SK-N-SH (cell line): ENCODE results near the gene C6orf15. TPM values are rescaled to one million over a fixed set of nuclear protein-coding genes. Genes with fewer than 3 reads are reported as not detected.
A peak's percentile ranks its signal among the peaks of the same experiment; 100 is the strongest.

Source experiments
- CTCF ChIA-PET: fragments of 300-600, 350-600 bp; formaldehyde crosslinking; extraction: SDS; loops from one replicate; lab custom pipeline; 2021; lab: Yijun Ruan, JAX
- POLR2A ChIA-PET: fragments of 350-600 bp; sonication (Branson Sonifier 250); formaldehyde crosslinking; extraction: SDS; loops from one replicate; lab custom pipeline; 2020; ENCODE audit warnings: antibody characterized with exemption, inconsistent platforms; lab: Yijun Ruan, JAX
- DNase-seq: peaks from one replicate; pipeline ENCODE4 v3.0.0; 2012
- H2AFZ ChIP-seq: fragments of 200-600 bp; sonication (generic); 2 replicates; pipeline ENCODE4 v1.8.1; 2016; ENCODE audit warnings: antibody characterized with exemption, mild to moderate bottlenecking, low read depth
- H3F3A ChIP-seq: fragments of 200-600 bp; sonication (generic); replicated peaks from 2 replicates; pipeline ENCODE3; 2016; ENCODE audit warnings: antibody characterized with exemption, mild to moderate bottlenecking; ENCODE audit not compliant: insufficient read depth
- H3K27ac ChIP-seq, 2 experiments: fragments of 200-500 bp in 1 of 2; fragments of 200-600 bp in 1 of 2; sonication (Bioruptor generic) in 1 of 2; sonication (generic), shearing (Covaris generic) in 1 of 2; 2 replicates each; pipeline versions ENCODE4 v1.5.1 to v1.6.1; 2014 to 2016; ENCODE audit warnings: low read depth in 2 of 2, inconsistent platforms in 1 of 2, low read length in 1 of 2, mild to moderate bottlenecking in 1 of 2, mixed read lengths in 1 of 2
- H3K27me3 ChIP-seq: fragments of 200-600 bp; sonication (generic), shearing (Covaris generic); 2 replicates; pipeline ENCODE4 v1.6.1; 2016; ENCODE audit warnings: mixed run types; ENCODE audit not compliant: insufficient read depth
- H3K36me3 ChIP-seq, 2 experiments: fragments of 200-500 bp in 1 of 2; fragments of 200-600 bp in 1 of 2; sonication (Bioruptor generic) in 1 of 2; sonication (generic) in 1 of 2; replicated peaks in 1 of 2; 2 replicates each; pipeline versions ENCODE3 to v1.5.1; 2014 to 2016; ENCODE audit warnings: low read length in 1 of 2, mild to moderate bottlenecking in 1 of 2; ENCODE audit not compliant: insufficient read depth in 2 of 2, control insufficient read depth in 1 of 2
- H3K4me1 ChIP-seq, 2 experiments: fragments of 200-500 bp in 1 of 2; fragments of 200-600 bp in 1 of 2; sonication (Bioruptor generic) in 1 of 2; sonication (generic), shearing (Covaris generic) in 1 of 2; 2 replicates each; pipeline versions ENCODE4 v1.5.1 to v1.6.1; 2014 to 2016; ENCODE audit warnings: low read depth in 1 of 2, low read length in 1 of 2, mixed run types in 1 of 2; ENCODE audit not compliant: insufficient read depth in 2 of 2, control insufficient read depth in 1 of 2
- H3K4me2 ChIP-seq: fragments of 200-600 bp; sonication (generic), shearing (Covaris generic); 2 replicates; pipeline ENCODE4 v1.6.1; 2017; ENCODE audit warnings: mixed run types
- H3K4me3 ChIP-seq, 2 experiments: fragments of 200-500 bp in 1 of 2; fragments of 200-600 bp in 1 of 2; sonication (Bioruptor generic) in 1 of 2; sonication (generic), shearing (Covaris generic) in 1 of 2; 2 replicates each; pipeline versions ENCODE4 v1.5.1 to v1.8.1; 2014 to 2016; ENCODE audit warnings: low read depth in 2 of 2, inconsistent platforms in 1 of 2, low read length in 1 of 2, mild to moderate bottlenecking in 1 of 2, mixed read lengths in 1 of 2, moderate library complexity in 1 of 2
- H3K79me2 ChIP-seq: fragments of 200-600 bp; sonication (generic); 2 replicates; pipeline ENCODE4 v1.8.1; 2017; ENCODE audit warnings: mild to moderate bottlenecking; ENCODE audit not compliant: insufficient read depth
- H3K9ac ChIP-seq: fragments of 200-600 bp; sonication (generic); 2 replicates; pipeline ENCODE4 v1.6.1; 2017; ENCODE audit warnings: mixed run types
- H3K9me2 ChIP-seq: fragments of 200-600 bp; sonication (generic); 2 replicates; pipeline ENCODE4 v1.6.1; 2017; ENCODE audit warnings: mixed run types
- H3K9me3 ChIP-seq: fragments of 200-600 bp; sonication (generic); 2 replicates; pipeline ENCODE4 v1.6.1; 2017; ENCODE audit warnings: mixed run types, mild to moderate bottlenecking, moderate library complexity
- H4K20me1 ChIP-seq: fragments of 200-600 bp; sonication (generic); 2 replicates; pipeline ENCODE4 v1.6.1; 2017; ENCODE audit warnings: mild to moderate bottlenecking, mixed run types; ENCODE audit not compliant: insufficient read depth
- CHD2 ChIP-seq: fragments of 150-350 bp; IDR thresholded peaks from 2 replicates; pipeline ENCODE4 v1.6.1; 2018; ENCODE audit warnings: low read length; ENCODE audit not compliant: partially characterized antibody
- ELF1 ChIP-seq: IDR thresholded peaks from 2 replicates; pipeline ENCODE4 v1.4.0; 2012
- EP300 ChIP-seq, 2 experiments: IDR thresholded peaks; 2 replicates each; pipeline versions ENCODE4 v1.4.0 to v1.6.1; 2012; ENCODE audit warnings: borderline replicate concordance in 1 of 2, low read depth in 1 of 2, low read length in 1 of 2
- FOSL2 ChIP-seq: IDR thresholded peaks from 2 replicates; pipeline ENCODE4 v1.4.0; 2012; ENCODE audit warnings: low read depth, mild to moderate bottlenecking, moderate library complexity, borderline replicate concordance
- JUND ChIP-seq: IDR thresholded peaks from 2 replicates; pipeline ENCODE4 v1.4.0; 2012
- NFIC ChIP-seq: IDR thresholded peaks from 2 replicates; pipeline ENCODE4 v1.4.0; 2012; ENCODE audit warnings: borderline replicate concordance
- POLR2AphosphoS5 ChIP-seq: IDR thresholded peaks from 2 replicates; pipeline ENCODE4 v1.6.1; 2012; ENCODE audit warnings: low read depth, low read length
- RXRA ChIP-seq: IDR thresholded peaks from 2 replicates; pipeline ENCODE4 v1.4.0; 2012; ENCODE audit warnings: low read depth, mild to moderate bottlenecking, borderline replicate concordance
- SIN3A ChIP-seq: IDR thresholded peaks from 2 replicates; pipeline ENCODE4 v1.6.1; 2012; ENCODE audit warnings: low read depth, mild to moderate bottlenecking, low read length, moderate library complexity, borderline replicate concordance
- SMC3 ChIP-seq: IDR thresholded peaks from 2 replicates; pipeline ENCODE4 v1.6.1; 2012; ENCODE audit warnings: low read depth, low read length, improper control_type of control experiment
- TAF1 ChIP-seq: IDR thresholded peaks from 2 replicates; pipeline ENCODE4 v1.6.1; 2012; ENCODE audit warnings: low read depth, mild to moderate bottlenecking, low read length, moderate library complexity, borderline replicate concordance
- TCF12 ChIP-seq: IDR thresholded peaks from 2 replicates; pipeline ENCODE4 v1.4.0; 2012
- TEAD4 ChIP-seq: IDR thresholded peaks from 2 replicates; pipeline ENCODE4 v1.4.0; 2012; ENCODE audit warnings: mild to moderate bottlenecking, borderline replicate concordance; ENCODE audit not compliant: insufficient read depth
- YY1 ChIP-seq: IDR thresholded peaks from 2 replicates; pipeline ENCODE4 v1.4.0; 2012; ENCODE audit warnings: low read depth, mild to moderate bottlenecking
- WGBS: methylation state at CpG from one replicate; pipeline ENCODE4 v1.1.6; 2017; ENCODE audit warnings: low lambda C conversion rate; 5-methylcytosine and 5-hydroxymethylcytosine counted together
- polyA plus RNA-seq, 3 experiments: library from polyadenylated mRNA; depleted of rRNA; stranded (reverse); fragments of >200 nt; gene quantifications; 2 replicates each; pipeline ENCODE4 v1.2.3, GENCODE V29; 2012
- TF ChIP-seq, protein P1 (sequence below): IDR thresholded peaks from 2 replicates; pipeline ENCODE4; 2012
- TF ChIP-seq, protein P2 (sequence below): IDR thresholded peaks from 2 replicates; pipeline ENCODE4 v1.4.0; 2012; ENCODE audit warnings: low read depth, borderline replicate concordance
- TF ChIP-seq, protein P3 (sequence below): IDR thresholded peaks from 2 replicates; pipeline ENCODE4 v1.4.0; 2012; ENCODE audit warnings: low read depth
- TF ChIP-seq, protein P4 (sequence below): IDR thresholded peaks from 2 replicates; pipeline ENCODE4 v1.6.1; 2012; ENCODE audit warnings: mild to moderate bottlenecking, low read depth, low read length, moderate library complexity

Gene C6orf15
- polyA plus RNA-seq, 1 of the 3 experiments (the other 2 are of a cell fraction), result not detected

DNA sequence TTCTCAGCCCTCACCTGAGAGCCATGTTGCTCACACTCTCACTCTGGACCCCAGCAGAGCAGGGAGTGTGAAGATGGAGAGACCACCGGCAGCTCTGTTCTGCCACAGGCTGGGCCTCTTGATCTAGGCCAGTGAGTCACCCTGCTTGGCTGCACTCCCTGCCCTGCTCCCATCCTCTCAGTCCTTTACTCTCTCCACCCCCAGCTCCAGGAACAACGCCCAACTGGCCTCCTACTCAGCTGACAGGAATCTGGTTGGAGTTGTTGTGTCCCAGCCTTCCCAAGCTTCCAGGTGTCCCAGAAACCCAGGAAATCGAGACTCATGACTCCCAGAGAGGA lies 2.1 kb upstream of the C6orf15 start, which contains the start of gene PSORS1C1:
TSS of gene PSORS1C1 (plus strand) at position 260 of the 338 bp plus-strand sequence. CDS start 14,833 bp downstream, outside the sequence.
- peak within 1 kb of the TSS; percentile 37 to 56; a peak in 3 of 4 replicates for H3K4me3 ChIP-seq
- peaks cover 2 to 12% of the 10 kb centered on the region in 2 experiments; a peak in 3 of 4 replicates for H3K4me1 ChIP-seq
- CTCF ChIA-PET, result interaction anchor here (1.7 to 4.8 kb wide), 2 partner anchors 12 to 13 kb away, joined by 4 to 20 read pairs; no protein-coding TSS in a partner anchor
- peaks cover 5% of the 10 kb centered on the region for H3F3A ChIP-seq
- no peak for DNase-seq
- no peaks in the 10 kb centered on the region for H3K9me3 ChIP-seq
- H3K27ac ChIP-seq, result peak within 1 kb of the TSS; percentile 67 to 86
- POLR2A ChIA-PET, result no interaction called here
- TF ChIP-seq, protein P1, sequence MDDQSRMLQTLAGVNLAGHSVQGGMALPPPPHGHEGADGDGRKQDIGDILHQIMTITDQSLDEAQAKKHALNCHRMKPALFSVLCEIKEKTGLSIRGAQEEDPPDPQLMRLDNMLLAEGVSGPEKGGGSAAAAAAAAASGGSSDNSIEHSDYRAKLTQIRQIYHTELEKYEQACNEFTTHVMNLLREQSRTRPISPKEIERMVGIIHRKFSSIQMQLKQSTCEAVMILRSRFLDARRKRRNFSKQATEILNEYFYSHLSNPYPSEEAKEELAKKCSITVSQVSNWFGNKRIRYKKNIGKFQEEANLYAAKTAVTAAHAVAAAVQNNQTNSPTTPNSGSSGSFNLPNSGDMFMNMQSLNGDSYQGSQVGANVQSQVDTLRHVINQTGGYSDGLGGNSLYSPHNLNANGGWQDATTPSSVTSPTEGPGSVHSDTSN, result peak; percentile 55; the same call in 1 of the 2 replicates
- TF ChIP-seq JUND (peak; percentile 89), ELF1 (peak; percentile 41), TEAD4 (0 out of 2 replicates have a peak, but pooled peaks have one; percentile 73), TCF12 (peak; percentile 84), POLR2AphosphoS5 (peak; percentile 76), NFIC (peak; percentile 87), SMC3 (no peak), TAF1 (0 out of 2 replicates have a peak, but pooled peaks have one; percentile 26), CHD2 (no peak), SIN3A (peak; percentile 85; the same call in 1 of the 2 replicates), YY1 (0 out of 2 replicates have a peak, but pooled peaks have one; percentile 16), RXRA (no peak; the same call in 1 of the 2 replicates), FOSL2 (peak; percentile 93; the same call in 1 of the 2 replicates), EP300 (IDR thresholded peaks at IDR 0.05; ENCODE audit: borderline replicate concordance in 1 of 2, low read depth in 1 of 2, low read length in 1 of 2) (peak in 1 of 2 experiments; percentile 60; a peak in 1 of 4 replicates)
- TF ChIP-seq, protein P2, sequence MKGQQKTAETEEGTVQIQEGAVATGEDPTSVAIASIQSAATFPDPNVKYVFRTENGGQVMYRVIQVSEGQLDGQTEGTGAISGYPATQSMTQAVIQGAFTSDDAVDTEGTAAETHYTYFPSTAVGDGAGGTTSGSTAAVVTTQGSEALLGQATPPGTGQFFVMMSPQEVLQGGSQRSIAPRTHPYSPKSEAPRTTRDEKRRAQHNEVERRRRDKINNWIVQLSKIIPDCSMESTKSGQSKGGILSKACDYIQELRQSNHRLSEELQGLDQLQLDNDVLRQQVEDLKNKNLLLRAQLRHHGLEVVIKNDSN, result no peak
- TF ChIP-seq, protein P3, sequence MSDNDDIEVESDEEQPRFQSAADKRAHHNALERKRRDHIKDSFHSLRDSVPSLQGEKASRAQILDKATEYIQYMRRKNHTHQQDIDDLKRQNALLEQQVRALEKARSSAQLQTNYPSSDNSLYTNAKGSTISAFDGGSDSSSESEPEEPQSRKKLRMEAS, result peak; percentile 53; the same call in 1 of the 2 replicates
- TF ChIP-seq, protein P4, sequence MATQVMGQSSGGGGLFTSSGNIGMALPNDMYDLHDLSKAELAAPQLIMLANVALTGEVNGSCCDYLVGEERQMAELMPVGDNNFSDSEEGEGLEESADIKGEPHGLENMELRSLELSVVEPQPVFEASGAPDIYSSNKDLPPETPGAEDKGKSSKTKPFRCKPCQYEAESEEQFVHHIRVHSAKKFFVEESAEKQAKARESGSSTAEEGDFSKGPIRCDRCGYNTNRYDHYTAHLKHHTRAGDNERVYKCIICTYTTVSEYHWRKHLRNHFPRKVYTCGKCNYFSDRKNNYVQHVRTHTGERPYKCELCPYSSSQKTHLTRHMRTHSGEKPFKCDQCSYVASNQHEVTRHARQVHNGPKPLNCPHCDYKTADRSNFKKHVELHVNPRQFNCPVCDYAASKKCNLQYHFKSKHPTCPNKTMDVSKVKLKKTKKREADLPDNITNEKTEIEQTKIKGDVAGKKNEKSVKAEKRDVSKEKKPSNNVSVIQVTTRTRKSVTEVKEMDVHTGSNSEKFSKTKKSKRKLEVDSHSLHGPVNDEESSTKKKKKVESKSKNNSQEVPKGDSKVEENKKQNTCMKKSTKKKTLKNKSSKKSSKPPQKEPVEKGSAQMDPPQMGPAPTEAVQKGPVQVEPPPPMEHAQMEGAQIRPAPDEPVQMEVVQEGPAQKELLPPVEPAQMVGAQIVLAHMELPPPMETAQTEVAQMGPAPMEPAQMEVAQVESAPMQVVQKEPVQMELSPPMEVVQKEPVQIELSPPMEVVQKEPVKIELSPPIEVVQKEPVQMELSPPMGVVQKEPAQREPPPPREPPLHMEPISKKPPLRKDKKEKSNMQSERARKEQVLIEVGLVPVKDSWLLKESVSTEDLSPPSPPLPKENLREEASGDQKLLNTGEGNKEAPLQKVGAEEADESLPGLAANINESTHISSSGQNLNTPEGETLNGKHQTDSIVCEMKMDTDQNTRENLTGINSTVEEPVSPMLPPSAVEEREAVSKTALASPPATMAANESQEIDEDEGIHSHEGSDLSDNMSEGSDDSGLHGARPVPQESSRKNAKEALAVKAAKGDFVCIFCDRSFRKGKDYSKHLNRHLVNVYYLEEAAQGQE, result 0 out of 2 replicates have a peak, but pooled peaks have one; percentile 22
- no peaks in the 10 kb centered on the region for H4K20me1 ChIP-seq
- peak within 1 kb of the TSS; percentile 85 for H3K4me2 ChIP-seq
- 3% methylated on average over 3 of the region's 3 CpGs for WGBS
- peaks cover 30% of the 10 kb centered on the region for H3K79me2 ChIP-seq
- H3K9me2 ChIP-seq, result no peaks in the 10 kb centered on the region
- H3K36me3 ChIP-seq, result no peaks in the 10 kb centered on the region
- H3K27me3 ChIP-seq, result no peaks in the 10 kb centered on the region; the same call in 1 of the 2 replicates
- H2AFZ ChIP-seq, result peak within 1 kb of the TSS; percentile 58
- peak within 1 kb of the TSS; percentile 69 for H3K9ac ChIP-seq
